ENCODE data around the gene AP4B1.
"Not testable (repeated sequence)": the region's sequence is repeated elsewhere in the genome, so short reads cannot be mapped to it uniquely, and the experiment has no call there.

AP4B1 gene

DNA sequence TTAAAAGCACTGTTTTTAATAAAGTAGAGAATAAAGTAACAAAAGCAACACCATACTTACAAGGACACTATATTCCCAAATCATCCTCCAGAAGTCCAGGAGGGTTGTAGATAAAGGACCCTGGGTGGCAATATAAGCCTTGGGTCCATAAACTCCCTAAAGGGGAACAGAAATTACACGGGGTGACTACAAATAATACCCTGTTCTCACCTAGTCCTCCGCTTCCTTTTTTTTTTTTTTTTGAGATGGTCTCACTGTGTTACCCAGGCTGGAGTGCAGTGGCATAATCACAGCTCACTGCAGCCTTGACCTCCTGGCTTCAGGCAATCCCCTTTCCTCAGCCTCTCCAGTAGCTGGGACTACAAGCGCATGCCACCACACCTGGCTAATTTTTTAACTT is 46.2 kb downstream of the AP4B1 start:
- DNase-seq (ENCODE audit: low read depth in 2 of 2) = no peak

DNA sequence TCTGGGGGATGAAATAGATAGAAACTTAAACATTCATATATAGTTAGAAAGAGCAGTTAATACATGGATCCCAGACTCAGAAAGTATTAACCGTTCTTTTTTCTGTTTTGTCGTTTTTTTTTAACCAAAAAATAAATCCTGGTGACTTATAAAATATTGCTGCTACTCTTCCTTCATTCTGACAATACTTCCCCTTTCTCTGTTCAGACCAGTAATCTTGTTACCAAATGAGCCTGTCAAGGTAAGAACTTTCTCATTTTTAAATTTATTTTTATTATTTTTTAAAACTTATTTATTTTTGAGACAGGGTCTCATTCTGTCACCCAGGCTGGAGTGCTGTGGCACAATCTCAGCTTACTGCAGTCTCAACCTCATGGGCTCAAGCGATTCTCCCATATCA is 46.8 kb downstream of the AP4B1 start:
- DNase-seq (ENCODE audit: low read depth in 2 of 2) = no peak

DNA sequence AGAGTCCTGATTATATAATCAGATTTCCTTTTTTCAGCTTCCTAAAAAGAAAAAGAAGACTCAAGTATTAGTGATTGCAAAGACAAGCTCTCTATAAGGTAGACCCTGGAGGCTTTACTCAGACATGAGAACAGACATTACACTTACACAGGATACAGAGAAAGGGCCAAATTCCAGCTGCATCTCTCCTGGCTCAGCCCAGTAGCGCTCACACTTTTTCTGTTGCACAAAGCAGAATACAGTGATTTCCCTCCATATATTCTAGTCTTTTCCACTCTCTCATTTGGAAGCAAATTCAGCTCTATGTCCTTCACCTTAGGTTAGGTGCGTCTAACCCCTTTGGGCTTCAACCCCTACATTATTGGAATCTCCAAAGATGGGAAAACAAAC is 48.2 kb downstream of the AP4B1 start:
- no peak for DNase-seq (ENCODE audit: low read depth in 2 of 2)

GRCh38 chr1:113855630-113856400 is 48.8 kb downstream of the AP4B1 start:
- no peak for DNase-seq (ENCODE audit: low read depth in 2 of 2)

GRCh38 chr1:113854234-113854633 is 50.4 kb downstream of the AP4B1 start:
- no peak for DNase-seq (ENCODE audit: low read depth in 2 of 2)

DNA sequence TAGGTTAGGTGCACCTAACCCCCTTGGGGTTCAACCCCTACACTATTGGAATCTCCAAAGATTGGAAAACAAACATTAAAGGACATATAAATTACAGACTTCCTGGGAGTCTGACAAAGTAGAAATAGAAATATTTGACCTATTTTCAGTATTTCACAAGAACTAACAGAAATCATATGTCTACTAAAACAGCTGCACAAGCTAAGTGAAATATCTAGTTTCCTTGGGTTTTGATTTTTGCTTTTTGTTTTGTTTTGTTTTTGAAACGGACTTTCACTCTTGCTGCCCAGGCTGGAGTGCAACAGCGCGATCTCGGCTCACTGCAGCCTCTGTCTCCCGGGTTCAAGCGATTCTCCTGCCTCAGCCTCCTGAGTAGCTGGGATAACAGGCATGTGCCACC is 51.9 kb downstream of the AP4B1 start:
- not testable (repeated sequence) for DNase-seq (ENCODE audit: low read depth in 2 of 2)

DNA sequence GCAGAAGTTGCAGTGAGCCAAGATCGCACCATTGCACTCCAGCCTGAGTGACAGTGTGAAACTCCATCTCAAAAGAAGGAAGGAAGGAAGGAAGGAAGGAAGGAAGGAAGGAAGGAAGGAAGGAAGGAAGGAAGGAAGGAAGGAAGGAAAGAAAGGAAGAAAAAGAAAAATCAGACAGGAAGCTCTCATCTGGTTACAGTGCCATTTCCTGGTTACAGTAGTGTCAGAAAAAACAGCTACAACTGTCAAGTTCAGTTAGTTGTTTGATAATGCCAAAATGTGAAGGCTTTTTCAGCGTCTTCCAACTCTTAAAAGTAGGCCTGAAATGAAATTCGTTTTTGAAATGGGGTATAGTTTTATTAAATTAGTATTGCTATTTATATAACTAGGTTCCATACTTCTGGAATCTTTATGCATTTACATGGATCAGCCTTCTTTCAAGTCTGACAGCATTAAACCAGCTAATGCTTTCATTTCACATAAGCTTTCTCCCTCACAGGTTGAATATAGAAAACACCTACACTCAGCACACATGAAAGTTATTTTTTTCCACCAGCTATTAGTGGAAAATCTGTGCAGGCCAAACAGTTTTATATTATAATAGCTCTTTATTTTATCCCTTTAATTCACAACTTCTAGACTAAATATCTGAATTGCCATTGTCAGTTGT is 54.3 kb downstream of the AP4B1 start:
- DNase-seq (ENCODE audit: low read depth in 2 of 2) = no peak

GRCh38 chr1:113849072-113849471 is 55.5 kb downstream of the AP4B1 start:
- no peak for DNase-seq (ENCODE audit: low read depth in 2 of 2)

DNA sequence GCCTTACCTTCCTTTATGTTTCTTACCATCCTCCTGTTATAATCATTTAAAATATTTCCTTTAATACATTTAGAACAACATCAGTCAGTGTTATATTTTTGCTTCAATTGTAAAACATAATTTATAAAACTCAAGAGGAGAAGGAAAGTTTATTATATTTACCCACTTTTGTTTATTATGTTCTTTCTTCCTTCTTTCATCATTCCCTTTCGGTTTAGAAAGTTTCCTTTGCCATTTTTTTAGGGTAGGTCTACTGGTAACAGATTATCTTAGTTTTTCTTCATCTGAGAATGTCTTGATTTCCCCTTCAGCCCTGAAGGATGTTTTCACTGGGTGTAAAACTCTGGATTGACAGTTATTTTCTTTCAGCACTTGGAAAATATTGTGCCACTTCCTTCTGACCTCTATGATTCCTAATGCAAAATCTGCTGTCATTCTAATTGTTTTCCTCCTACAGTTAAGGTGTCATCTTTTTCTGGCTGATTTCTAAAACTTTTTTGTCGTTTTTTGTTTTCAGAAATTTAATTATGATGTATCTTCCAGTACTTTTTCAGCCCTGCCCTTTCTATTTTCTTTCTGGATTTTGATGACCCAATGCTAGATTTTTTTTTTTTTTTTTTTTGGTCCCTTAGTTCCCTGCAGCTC is 58.1 kb downstream of the AP4B1 start:
- DNase-seq (ENCODE audit: low read depth in 2 of 2) = no peak
